Frontal cortex (tissue), 4 donors: Measurements from ENCODE around the gene MND1. TPM values are rescaled to one million over a fixed set of nuclear protein-coding genes. Genes with fewer than 3 reads are reported as not detected.
"Not testable (repeated sequence)": the region's sequence is repeated elsewhere in the genome, so short reads cannot be mapped to it uniquely, and the experiment has no call there.

Experiments
- DNase-seq, 2 donors: peaks; one replicate each; pipeline ENCODE4 v3.0.0; 2012; ENCODE audit warnings: low spot score in 2 of 2
- FAIRE-seq: peaks from 2 replicates; lab custom pipeline; 2012; peaks lifted over from hg19 to GRCh38; lab: Jason Lieb, UNC
- total RNA-seq: library from RNA; depleted of rRNA; stranded (reverse); fragments of >200 nt; gene quantifications from one replicate; pipeline ENCODE4 v1.2.3, GENCODE V29; 2014
- donor health status: control.
- donor health status: control.
- donor health status: control.

Gene MND1
- total RNA-seq, 1 donor from 2014 or later: 3.7 TPM

- DNase-seq (no peak), FAIRE-seq (no peak)
Measured at GRCh38 chr4:153432965-153433753, 88.7 kb downstream of the MND1 start.

GRCh38 chr4:153433754-153434105 lies 89.2 kb downstream of the MND1 start:
- no peak for FAIRE-seq
- DNase-seq: no peak

GRCh38 chr4:153434190-153434589 lies 89.7 kb downstream of the MND1 start:
- DNase-seq (no peak), FAIRE-seq (no peak)

- FAIRE-seq: no peak
- no peak for DNase-seq
Measured at GRCh38 chr4:153438916-153439756, 94.6 kb downstream of the MND1 start.

- FAIRE-seq (no peak), DNase-seq (no peak)
Measured at GRCh38 chr4:153439831-153440230, 95.3 kb downstream of the MND1 start.

GRCh38 chr4:153440475-153440874 lies 96.0 kb downstream of the MND1 start:
- DNase-seq: no peak
- no peak for FAIRE-seq

GRCh38 chr4:153447175-153447905 lies 102.9 kb downstream of the MND1 start:
- no peak for FAIRE-seq
- no peak for DNase-seq

GRCh38 chr4:153448003-153448731 lies 103.7 kb downstream of the MND1 start:
- FAIRE-seq (no peak), DNase-seq (no peak)

GRCh38 chr4:153449338-153449737 lies 104.8 kb downstream of the MND1 start:
- FAIRE-seq: no peak

GRCh38 chr4:153450544-153450917 lies 106.0 kb downstream of the MND1 start:
- DNase-seq: no peak
- FAIRE-seq: no peak

More at GRCh38 chr4:153449338-153449737, 104.8 kb downstream of the MND1 start:
- DNase-seq: no peak

GRCh38 chr4:153451145-153451544 lies 106.7 kb downstream of the MND1 start:
- FAIRE-seq, DNase-seq: not testable (repeated sequence)

- FAIRE-seq: no peak
- no peak for DNase-seq
Measured at GRCh38 chr4:153451911-153452657, 107.6 kb downstream of the MND1 start.

- FAIRE-seq: no peak
- no peak for DNase-seq
Measured at GRCh38 chr4:153452658-153453378, 108.3 kb downstream of the MND1 start.

- DNase-seq (no peak), FAIRE-seq (no peak)
Measured at GRCh38 chr4:153453402-153453801, 108.9 kb downstream of the MND1 start.

- FAIRE-seq (no peak), DNase-seq (no peak)
Measured at GRCh38 chr4:153458969-153459368, 114.5 kb downstream of the MND1 start.

GRCh38 chr4:153461549-153461948 lies 117.1 kb downstream of the MND1 start:
- not testable (repeated sequence) for FAIRE-seq, DNase-seq

- FAIRE-seq (no peak), DNase-seq (no peak)
Measured at GRCh38 chr4:153464068-153464467, 119.6 kb downstream of the MND1 start.
